HG02981 (cell line): ENCODE results near the gene LIFR.
"Not testable (repeated sequence)": the region's sequence is repeated elsewhere in the genome, so short reads cannot be mapped to it uniquely, and the experiment has no call there.

Experiments used
- ATAC-seq: cut with Tn5 transposase; IDR thresholded peaks from one replicate; pipeline ENCODE4 v1.9.1; 2021; ENCODE audit warnings: mild to moderate bottlenecking, moderate library complexity; ENCODE audit not compliant: unreplicated experiment

The LIFR gene

DNA sequence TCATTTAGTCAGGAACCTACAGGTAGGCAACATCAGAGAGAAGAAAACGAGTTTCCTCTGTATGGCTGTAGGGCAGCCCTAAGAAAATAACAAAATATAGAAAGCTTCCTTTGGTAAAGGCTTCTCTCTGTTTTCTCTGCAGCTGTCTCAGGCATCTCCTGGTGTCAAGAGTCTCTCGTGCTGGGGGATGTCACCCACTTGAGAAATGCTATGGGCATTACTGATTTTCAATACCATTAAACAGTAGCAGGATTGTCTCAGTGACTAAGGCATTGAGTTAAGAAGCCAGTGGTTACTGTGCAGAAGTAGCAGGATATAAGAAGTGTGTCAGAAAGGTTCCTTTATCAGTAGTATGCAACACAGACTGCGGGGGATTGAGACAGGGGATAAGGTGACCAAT lies 32.4 kb downstream of the LIFR start:
- ATAC-seq: no peak

DNA sequence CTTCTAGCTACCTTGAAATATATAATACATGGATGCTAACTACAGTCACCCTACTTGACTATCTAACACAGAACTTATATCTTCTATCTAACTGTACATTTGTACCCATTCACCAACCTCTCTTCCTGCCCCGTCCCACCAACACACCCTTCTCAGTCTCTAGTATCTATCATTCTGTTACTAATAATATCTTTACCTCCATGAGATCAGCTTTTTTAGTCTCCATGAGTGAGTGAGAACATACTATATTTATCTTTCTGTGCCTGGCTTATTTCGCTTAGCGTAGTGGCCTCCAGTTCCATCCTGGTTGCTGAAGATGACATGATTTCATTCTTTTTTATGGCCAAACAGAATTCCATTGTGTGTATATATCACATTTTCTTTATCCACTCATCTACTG lies 37.0 kb downstream of the LIFR start:
- ATAC-seq: no peak

DNA sequence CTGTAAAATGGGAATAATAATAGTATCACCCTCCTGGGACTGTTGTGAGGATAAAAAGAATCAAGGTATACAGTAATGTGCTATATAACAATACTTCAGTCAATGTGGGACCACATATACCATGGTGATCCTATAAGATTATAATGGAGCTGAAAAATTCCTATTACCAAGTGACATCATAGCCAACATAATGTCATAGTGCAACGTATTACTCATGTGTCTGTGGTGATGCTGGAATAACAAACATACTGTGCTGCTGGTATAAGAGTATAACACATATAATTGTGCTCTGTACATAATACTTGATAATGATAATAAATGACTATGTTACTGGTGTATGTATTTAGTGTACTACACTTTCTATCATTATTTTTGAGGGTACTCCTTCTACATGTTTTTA lies 38.1 kb downstream of the LIFR start:
- ATAC-seq: no peak

DNA sequence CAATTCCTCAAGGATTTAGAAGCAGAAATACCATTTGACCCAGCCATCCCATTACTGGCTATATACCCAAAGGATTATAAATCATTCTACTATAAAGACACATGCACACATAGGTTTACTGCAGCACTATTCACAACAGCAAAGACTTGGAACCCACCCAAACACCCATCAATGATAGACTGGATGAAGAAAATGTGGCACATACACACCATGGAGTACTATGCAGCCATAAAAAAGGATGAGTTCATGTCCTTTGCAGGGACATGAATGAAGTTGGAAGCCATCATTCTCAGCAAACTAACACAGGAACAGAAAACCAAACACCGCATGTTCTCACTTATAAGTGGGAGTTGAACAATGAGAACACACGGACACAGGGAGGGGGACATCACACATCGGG lies 39.8 kb downstream of the LIFR start:
- ATAC-seq: not testable (repeated sequence)

DNA sequence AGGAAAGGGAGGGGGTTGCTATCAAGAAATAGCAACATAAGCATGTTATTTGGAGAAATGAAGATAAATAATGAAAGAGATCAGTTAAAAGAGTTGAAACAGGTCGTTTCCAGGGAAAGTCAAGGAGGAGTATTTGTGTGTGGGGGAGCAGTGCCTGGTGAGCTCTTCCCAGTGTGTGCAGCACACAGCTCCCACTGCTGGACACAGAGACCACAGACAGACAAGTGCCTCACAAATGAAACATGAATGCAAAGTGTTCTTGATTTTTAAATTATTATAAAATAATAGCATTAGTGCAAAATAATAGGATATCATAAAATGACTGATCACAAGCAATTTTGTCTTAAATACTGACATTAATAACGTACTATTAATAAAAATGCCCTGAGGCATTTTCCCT lies 40.8 kb downstream of the LIFR start:
- ATAC-seq: no peak

DNA sequence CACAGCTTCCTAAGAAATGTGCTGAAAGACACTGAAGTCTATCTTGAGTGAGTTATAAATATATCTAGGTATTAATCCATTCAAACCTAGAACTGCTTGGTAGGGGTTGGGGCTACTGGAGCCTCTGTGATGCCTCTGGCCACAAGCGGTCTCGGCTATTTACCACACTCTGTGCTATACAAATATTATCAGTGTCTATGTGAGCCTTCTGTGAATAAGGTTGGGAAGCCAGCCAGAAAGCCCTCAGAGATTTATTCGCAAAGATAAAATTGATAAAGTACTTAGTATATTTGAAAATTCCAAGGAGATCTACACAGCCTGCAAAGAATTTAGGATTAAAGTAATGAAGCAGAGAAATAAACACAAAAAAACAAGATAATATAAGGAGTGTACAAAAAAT lies 41.4 kb downstream of the LIFR start:
- no peak for ATAC-seq

DNA sequence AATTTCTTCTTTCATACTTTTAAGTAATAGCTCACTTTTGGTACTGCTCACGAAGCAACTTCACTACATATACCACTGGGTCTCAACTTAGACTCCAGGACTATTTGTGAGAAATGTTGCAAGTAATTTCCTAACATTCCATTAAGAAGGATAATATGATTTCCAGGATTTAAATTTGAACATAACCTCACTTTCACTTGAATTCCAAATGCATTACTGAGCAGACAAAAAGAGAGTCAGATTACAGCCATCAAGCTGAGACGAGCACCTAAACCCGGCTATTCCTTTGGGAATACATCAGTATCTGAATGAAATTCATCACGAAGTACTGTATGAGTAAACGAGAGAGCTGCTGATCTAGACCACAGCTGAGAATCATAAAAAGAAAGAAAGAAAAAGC lies 47.3 kb downstream of the LIFR start:
- ATAC-seq: no peak

DNA sequence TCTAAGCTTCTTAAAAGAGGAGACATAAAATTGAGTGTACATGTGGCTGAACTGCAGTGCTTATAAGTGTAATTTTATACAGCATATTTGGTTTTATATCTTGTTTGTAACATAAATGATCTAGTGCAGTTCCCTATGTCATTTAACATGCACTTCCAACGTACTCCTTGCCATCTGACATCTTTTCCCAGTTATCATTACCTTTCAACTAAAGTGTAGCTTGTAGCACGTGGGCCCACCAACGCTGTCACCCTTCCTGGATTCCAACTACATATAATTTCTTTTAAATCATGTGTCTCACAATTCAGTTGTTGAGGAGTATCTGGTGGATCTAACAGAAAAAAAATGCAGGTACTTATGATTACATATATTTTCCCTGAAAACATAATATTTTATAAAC lies 50.1 kb downstream of the LIFR start:
- no peak for ATAC-seq

DNA sequence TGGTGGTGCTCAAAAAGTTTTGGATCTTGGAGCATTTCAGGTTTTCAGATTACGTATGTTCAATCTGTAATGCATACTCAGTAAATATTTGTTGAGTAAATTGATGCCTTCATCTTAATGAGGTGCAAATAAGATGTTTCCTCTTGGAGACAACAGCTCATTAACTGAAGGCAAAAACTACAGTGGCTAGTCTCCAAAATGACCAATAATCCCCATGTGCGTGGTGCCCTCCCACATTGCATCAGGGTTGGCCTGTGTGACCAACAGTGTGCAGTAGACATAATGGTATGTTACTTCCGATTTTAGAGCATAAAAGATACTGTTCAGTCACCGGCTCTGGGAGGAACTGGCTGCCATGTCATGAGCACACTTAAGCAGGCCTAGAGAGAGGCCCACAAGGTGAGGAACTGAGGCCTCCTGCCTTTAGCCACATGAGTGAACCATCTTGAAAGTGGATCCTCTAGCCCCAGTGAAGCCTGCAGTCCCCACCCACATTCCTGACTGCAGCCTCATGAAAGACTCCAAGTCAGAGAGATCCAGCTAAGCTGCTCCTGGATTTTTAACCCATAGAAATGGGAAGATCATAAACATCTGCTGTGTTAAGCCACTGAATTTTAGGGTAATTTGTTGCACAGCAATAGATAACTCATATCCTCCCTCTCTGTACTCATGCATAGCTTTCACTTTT lies 55.7 kb downstream of the LIFR start:
- no peak for ATAC-seq

DNA sequence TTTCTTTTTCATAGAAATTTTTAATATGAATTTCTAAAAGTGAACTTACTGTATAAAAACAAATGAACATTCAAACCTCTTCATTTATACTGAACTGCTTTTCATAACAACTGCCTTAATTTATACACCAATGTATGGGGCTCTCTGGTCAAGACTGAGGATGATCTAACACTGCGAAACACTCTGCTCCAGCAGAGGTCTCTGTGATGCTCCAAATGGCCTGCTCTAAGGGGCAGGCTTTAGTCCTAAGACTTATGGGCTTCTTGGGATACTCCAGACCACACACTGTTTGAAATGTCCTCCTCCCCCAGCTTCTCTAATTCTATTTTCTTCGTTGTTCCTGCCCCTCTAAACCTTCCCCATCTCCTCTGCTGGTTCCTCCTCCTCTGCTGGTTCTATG lies 58.5 kb downstream of the LIFR start:
- ATAC-seq: no peak

DNA sequence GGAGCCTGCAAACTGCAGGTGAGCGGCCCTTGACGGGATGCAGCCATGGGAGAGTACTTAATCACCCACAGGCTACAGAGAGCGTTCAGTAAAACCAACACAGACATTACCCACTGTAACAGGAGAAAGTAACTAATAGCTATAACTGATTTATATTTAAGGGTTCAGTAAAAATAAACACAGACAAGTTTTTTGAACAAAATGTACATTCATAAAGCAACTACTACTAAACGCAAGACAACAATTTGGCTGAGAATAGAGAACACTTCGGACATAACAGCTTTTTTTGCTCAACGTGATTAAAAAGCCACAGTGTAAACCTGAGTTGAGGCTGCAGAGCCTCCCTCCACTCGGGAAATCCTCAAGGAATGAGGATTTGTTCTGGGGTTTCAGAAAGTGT lies 61.7 kb downstream of the LIFR start:
- no peak for ATAC-seq

DNA sequence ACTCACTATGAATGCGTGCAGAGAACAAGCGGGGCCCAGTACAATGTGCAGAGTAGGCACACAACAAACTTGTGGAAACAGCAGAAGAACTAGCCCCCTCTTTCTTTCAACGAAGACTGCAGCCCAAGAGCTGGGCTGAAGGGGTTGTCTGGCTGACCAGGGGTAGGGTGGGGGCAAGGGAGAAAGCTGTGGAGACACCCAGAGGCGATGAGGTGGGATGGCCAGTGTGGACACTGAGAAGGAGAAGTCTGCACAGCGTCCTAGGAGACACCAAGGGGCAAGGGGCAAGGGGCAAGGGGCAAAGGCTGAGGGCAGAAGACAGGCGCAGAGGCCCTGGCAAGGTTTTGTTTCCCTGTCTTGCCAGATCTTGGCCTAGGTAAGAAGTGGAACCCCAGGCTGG lies 62.3 kb downstream of the LIFR start:
- no peak for ATAC-seq

DNA sequence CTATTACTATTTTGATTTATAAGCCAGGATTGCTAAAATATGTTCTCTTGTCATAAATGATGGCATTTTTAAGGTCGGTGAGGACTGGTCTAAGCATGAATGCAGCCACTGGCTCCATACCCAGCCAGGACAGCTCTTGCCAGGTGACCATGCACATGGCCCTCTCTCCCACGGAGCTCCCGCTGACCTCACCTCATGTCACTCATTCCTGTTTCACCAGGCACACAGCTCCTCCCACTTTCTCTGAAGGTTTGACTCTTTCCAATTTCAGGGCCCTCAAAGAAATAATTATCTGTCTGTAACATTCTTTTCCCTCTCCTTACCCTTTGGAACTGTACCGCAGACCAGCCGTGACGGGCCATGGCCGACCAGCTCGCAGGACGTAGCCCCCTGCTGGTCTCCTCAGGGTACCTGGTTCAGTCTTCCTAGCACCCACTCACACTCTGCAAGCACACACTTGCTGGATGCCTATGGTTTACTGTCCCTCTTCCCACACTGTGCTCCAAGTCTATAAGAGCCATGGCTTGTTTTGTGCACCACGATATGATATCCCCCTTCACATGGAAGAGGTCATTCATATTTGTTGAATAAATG lies 72.5 kb downstream of the LIFR start:
- ATAC-seq: no peak

DNA sequence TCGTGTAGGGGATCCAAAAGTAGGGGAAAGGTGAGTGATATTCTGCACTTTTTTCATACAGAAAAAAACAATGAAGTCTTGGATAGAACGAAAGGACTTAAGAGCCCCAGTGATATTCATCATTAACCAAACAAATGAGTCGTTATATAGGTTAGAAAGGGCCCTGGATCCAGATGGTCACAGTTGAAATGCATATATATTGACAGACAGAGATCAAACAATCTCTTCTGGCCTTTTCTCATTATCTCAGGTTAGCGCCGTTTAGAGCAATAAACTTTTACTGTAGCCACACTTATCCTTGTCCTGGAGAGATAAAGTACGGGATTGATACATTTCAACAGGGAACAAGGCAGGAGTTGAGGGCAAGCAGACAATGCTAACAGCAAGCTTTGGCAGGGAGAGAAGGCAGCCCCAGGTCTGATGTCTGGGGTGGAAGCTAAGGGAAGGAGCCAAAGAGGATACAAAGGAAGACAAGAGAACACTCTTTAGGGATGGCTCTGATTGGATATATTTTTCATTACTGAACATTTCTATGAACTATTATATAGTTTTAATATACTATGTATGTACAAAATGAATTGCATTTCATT lies 77.0 kb downstream of the LIFR start:
- no peak for ATAC-seq

DNA sequence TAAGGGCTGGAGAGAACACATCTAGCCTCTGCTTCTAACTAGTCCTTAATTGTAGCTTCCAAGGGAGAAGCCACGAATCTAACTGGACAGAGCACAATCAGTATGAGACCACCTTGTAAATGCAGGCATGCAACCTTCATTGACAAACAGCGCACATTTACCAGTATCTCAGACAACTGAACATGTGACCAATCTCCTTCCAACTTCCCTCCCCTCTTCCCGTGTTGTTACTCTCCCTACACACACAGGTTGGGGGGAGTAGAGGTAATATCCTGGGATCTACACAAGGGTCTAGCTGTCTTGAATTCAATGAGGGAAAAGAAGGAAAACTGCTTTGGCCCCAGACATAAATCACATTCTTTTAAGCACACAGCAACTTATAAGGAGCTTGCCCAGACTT lies 77.6 kb downstream of the LIFR start:
- ATAC-seq: no peak

DNA sequence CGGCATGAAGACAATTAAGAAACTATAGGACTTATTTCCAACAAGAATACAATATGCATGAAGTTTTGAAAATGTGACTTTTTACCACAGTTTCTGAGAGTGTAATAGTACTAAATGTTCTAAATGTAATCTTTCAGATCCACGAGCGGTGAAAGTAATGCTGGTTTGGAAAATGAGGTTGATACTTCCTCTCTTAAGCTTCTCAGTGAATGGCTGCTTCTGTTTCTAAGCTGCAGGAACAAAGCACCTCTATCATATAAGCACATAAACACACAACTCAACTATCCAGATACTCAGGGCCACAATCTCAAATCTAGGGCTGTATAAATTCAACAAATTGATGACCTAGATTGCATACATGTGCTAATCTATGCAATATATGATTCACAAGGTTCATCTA lies 78.3 kb downstream of the LIFR start:
- ATAC-seq: no peak

DNA sequence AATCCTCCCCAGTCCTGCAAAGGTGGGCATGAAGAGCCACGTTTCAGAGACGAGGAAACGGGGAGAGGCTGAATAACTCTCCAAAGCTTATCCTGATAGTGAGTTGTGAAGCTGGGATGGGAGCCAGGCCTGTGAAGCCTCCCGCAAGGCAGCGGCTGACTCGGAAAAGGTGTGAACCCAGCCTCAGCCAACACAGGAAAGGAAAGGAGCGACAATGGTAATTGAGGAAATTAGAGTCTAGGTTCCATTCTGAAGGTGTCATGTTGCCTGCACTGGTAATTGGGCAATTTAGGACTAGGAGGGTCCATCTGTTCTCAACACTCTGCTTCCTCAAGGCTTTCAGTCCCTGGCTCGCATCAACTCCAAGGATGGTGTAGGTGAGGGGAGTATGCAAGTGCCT lies 83.4 kb downstream of the LIFR start:
- ATAC-seq: no peak

DNA sequence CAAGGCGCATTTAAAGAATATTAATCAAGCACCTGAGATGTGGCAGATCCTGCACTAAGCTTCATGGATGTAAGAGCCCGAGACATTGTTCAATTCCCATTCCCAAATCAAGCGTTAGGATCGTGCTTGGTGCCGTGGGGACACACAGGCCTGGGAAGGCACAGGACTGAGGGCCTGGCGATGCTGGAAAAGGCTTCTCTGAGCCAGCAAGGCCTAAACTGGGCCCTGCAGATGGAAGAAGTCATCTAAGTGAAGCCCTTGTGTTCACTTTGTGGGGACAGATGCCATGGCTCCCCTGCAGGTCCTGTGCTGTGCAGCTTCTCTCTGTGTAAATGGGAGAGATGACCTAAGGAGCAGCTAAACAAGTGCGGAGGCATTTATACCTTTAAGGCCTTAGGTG lies 83.9 kb downstream of the LIFR start:
- no peak for ATAC-seq

DNA sequence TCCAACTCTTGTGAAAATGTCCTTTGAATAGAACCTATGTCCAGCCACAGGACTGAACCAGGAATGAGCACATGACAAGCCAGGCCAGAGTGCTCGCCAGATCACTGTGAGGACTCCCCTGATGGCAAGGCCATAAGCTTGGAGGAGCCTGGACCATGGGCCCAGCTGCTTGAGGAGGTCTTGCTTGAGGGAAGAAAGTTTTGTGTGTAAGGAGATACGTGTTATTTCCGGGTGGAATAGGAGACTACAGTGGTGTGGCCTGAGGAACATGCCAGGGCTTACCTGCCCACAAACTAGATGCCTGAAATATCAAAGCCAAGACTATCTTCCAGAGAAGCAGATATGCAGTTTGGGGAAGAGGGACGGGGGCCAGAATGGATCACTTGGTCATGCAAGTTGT lies 84.7 kb downstream of the LIFR start:
- ATAC-seq: no peak

DNA sequence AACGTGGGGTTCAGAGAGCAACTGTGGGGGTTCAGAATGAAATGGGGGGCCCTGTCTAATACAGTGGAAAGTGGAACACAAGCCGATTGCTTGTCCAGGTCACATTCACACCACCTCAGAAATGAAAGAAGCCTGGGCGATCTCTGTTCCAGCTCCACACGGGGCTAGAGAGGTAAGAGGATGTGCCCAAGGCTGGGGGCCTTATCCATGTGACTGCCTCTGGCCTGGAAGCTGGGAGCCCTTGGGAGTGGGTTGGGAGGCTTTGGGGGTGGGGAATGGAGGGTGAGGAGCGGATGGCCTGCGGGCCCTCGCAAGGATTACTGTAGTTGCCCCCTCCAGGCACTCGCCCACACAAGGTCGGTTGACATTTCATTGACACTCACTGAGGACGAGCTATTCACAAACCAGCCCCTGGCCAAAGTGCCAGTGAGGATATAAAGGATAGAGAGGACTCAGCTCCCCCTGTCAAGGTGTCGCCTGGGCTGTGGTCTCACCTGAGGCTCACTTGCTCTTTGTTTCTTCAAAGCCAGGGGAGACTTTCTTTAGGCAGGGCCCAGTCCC lies 86.7 kb downstream of the LIFR start:
- ATAC-seq: no peak

DNA sequence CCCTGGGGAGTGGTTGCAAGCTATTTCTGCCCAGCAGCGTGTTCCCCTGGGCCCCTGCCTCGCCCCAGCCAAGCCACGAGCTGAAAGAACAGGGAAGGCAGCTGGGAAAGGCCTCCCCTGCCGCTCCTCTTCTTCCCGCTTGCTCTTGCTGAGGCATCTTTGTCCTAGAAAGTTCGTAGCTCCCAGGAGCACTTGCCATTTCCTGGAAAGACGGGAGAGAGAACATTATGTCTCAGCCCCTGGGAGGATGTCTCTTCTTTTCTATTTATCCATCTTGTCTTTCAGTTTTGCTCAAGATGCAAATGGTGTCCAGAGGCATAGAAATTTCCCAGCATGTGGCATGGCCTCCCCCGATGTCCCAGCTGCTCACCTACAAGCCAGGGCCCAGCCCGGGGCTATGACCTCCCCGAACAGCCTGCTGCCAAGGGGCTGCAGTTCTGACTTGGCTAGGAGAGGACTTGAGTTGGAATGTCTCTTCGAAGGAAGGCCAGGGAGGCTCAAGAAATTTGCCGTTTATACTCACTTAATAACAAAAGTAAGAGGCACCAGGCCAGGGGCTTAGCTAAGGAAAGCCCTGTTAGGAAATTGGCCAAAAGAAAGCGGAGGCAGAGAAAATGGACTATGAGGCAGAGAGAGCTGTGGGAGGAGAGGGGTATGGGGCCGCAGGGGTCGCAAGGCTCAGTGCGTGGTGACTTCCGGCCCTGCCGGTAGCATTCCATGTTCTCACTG lies 87.3 kb downstream of the LIFR start:
- ATAC-seq: no peak

DNA sequence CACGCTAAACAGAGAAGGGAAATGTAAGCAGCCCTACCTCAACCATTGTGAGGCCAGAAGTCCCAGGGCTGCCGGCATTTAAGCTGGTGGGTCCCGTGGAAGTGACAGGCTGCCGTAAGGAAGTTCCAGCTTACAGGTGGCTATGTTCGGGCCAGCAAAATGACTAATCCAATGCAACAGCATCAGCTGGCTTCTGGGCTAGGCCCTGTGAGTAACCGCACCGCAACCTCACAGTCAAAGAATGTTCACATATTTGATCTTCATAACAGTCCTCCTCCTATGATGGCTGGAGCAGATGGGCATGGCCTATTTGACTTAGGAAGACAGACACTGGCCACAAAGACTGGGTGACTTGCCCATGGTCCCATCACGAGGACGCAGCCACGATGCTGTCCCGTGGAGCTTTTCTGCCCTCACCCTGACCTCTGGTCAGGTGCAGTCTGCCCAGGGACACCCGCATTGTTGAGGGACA lies 88.2 kb downstream of the LIFR start:
- no peak for ATAC-seq
